ENCODE results near the gene BEAN1.
"Not testable (repeated sequence)": the region's sequence is repeated elsewhere in the genome, so short reads cannot be mapped to it uniquely, and the experiment has no call there.

Gene BEAN1

GRCh38 chr16:66487580-66488275 lies 60.6 kb downstream of the BEAN1 start:
- no peak for DNase-seq

- no peak for DNase-seq
Measured at GRCh38 chr16:66488505-66488904, 61.4 kb downstream of the BEAN1 start.

- DNase-seq = no peak
Measured at GRCh38 chr16:66489385-66489784, 62.3 kb downstream of the BEAN1 start.

GRCh38 chr16:66489818-66490217 lies 62.7 kb downstream of the BEAN1 start:
- DNase-seq = no peak

GRCh38 chr16:66490774-66491715 lies 64.0 kb downstream of the BEAN1 start:
- no peak for DNase-seq

- no peak for DNase-seq
Measured at GRCh38 chr16:66491716-66492064, 64.6 kb downstream of the BEAN1 start.

- no peak for DNase-seq
Measured at GRCh38 chr16:66493490-66494401, 66.7 kb downstream of the BEAN1 start.

- no peak for DNase-seq
Measured at GRCh38 chr16:66494916-66495315, 67.8 kb downstream of the BEAN1 start.

- DNase-seq = no peak
Measured at GRCh38 chr16:66495440-66495839, 68.3 kb downstream of the BEAN1 start.

GRCh38 chr16:66496226-66496625 lies 69.1 kb downstream of the BEAN1 start:
- DNase-seq = not testable (repeated sequence)

- DNase-seq = not testable (repeated sequence)
Measured at GRCh38 chr16:66497921-66498320, 70.8 kb downstream of the BEAN1 start.

- DNase-seq = not testable (repeated sequence)
Measured at GRCh38 chr16:66501563-66501962, 74.5 kb downstream of the BEAN1 start.

GRCh38 chr16:66502020-66502913 lies 75.2 kb downstream of the BEAN1 start:
- DNase-seq = no peak

GRCh38 chr16:66503030-66503429 lies 75.9 kb downstream of the BEAN1 start:
- no peak for DNase-seq

- DNase-seq = no peak
Measured at GRCh38 chr16:66503612-66504011, 76.5 kb downstream of the BEAN1 start.

GRCh38 chr16:66507731-66508239 lies 80.7 kb downstream of the BEAN1 start:
- no peak for DNase-seq

GRCh38 chr16:66508248-66508913 lies 81.3 kb downstream of the BEAN1 start:
- DNase-seq = no peak

- DNase-seq = no peak
Measured at GRCh38 chr16:66508914-66509496, 81.9 kb downstream of the BEAN1 start.

- DNase-seq = no peak
Measured at GRCh38 chr16:66509576-66509975, 82.5 kb downstream of the BEAN1 start.

- DNase-seq = no peak
Measured at GRCh38 chr16:66510298-66510697, 83.2 kb downstream of the BEAN1 start.
